GM18861 (cell line): ENCODE data around the gene CSTB.
"Not testable (repeated sequence)": the region's sequence is repeated elsewhere in the genome, so short reads cannot be mapped to it uniquely, and the experiment has no call there.

Experiments used
- ATAC-seq: cut with Tn5 transposase; IDR thresholded peaks from one replicate; pipeline ENCODE4 v1.9.1; 2021; ENCODE audit not compliant: unreplicated experiment

Gene CSTB, protein sequence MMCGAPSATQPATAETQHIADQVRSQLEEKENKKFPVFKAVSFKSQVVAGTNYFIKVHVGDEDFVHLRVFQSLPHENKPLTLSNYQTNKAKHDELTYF

DNA sequence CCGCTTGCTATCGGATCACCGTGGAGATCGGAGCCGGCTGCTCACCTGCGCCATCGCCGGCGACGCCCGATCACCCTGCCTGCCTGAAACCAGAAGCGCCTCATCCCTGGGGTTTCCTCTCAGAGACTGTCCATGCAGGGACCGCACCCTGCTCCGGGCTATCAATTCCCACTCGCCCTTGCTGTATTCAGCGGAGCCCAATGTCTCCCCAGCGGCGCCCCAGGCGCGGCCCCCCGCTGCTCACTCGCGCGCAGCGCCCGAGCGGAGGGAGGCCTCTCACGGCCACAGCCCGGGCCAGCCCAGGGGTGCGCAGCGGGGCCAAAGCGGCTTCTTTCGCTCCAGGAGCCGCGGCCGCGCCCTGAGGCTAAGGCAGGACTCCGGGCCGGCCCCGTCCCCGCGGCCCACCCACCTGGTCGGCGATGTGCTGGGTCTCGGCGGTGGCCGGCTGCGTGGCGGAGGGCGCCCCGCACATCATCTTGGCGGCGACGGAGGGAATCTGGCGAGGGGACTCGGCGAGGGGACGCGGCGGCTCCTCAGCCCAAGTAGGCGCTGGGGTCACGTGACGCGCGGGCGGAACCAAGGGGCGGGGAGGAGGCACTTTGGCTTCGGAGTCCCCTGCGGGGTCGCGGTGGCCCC is at the start of gene CSTB:
Gene CSTB (minus strand): TSS at position 514 of the 636 bp plus-strand sequence. CDS start 39 bp downstream, at position 475.
- ATAC-seq = peak; percentile 42

DNA sequence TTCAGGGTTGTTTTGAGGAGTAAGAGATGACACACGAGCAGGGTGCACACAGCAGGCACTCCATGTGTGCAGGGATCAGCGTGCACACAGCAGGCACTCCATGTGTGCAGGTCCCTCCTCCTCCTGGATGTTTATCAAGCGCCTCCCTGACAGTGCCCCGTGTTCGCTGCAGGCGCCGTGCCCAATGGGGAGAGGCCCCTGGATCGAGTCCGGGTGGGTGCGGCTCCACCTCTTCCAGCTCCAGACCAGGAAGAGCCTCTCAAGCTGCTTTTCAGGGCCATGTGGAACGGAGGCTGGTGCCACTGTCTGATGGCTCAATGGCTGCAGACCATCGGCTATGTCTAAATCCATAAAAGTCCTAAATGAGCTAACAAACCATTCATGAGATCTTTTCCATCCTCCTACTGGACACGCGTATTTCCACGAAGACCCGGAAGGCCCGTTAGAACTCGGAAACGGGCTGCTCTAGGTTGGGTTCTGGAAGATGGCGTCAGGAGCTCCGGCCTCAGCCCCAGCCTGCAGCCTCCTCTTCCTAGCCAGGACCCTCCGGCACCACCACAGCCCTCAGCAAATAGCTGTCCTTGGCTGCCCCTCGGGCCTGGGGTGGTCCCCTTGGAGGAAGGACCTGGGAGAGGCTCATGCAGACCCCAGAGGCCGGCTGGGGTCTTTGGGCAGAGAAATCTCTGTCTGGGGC is 49.3 kb upstream of the CSTB start:
- no peak for ATAC-seq

DNA sequence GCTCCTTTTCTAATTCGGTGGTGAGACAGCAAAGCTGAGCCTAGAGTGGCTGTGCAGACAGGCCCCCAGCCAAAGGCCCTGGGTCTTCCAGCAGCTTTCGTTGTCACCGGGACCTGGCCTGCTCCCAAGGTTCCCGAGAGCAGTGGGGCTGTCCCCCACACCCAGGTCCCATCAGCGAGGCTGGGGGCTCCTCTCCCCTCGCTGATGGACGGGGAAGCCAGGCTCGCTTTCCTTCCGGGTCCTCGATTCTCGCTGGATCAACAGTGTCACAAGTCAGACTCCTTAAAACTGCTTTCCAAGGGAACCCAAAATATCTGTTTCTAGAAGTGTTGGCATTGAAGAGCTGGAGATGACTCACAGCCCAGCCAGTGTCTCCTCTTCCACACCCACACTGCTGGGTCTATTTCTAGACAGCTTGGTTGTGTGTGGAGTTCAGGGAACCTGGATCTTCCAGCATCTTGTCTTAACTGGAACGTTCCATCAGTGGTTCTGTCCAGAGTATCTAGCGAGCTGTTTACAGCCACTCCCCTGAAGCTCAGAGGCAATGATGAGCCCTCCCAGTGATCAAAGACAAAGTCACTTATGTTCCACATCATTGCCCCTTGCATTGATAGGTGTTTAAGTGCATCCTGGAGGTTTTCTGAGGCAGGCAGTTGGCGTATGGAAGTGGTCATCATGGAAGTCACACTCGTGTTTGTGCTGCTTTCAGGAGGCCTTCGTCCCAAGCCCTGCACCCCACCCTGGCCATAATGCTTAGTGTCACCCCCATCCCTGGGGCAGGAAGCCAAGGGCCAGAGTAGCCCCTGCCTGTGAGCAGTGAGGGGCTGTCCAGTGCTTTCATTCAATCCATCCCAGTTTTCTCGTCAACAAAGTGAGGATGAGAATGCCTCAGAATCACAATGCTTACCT is 48.5 kb upstream of the CSTB start:
- no peak for ATAC-seq

DNA sequence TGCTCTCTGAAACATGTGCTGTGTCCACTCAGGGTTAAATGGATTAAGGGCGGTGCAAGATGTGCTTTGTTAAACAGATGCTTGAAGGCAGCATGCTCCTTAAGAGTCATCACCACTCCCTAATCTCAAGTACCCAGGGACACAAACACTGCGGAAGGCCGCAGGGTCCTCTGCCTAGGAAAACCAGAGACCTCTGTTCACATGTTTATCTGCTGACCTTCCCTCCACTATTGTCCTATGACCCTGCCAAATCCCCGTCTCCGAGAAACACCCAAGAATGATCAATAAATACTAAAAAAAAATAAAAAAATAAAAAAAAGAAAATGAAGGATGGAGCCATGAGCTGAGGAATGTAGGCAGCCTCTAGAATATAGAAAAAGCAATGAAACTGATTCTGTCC is 46.6 kb upstream of the CSTB start:
- ATAC-seq = not testable (repeated sequence)

DNA sequence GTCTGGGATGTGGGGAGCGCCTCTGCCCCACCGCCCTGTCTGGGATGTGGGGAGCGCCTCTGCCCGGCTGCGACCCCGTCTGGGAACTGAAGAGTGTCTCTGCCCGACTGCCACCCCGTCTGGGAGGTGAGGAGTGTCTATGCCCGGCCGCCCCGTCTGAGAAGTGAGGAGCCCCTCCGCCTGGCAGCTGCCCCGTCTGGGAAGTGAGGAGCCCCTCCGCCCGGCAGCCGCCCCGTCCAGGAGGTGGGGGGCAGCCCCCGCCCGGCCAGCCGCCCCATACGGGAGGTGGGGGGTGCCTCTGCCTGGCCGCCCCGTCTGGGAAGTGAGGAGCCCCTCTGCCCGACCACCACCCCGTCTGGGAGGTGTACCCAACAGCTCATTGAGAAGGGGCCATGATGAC is 46.1 kb upstream of the CSTB start:
- not testable (repeated sequence) for ATAC-seq

DNA sequence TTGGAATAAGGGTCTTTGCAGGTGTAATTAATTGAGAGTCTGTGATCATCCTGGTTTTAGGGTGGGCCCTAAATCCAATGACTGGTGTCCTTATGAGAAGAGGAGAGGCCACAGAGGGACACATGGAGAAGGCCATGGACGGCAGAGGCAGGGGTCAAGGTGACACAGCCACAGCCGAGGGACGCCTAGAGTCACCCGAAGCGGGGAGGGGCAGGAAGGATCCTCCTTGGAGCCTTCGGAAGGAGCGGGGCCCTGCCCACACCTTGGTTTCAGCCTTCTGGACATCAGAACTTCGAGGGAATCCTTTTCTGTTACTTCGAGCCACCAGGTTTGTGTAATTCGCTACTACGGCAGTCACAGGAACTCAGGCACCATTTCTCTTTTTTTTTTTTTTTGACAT is 44.4 kb upstream of the CSTB start:
- no peak for ATAC-seq

DNA sequence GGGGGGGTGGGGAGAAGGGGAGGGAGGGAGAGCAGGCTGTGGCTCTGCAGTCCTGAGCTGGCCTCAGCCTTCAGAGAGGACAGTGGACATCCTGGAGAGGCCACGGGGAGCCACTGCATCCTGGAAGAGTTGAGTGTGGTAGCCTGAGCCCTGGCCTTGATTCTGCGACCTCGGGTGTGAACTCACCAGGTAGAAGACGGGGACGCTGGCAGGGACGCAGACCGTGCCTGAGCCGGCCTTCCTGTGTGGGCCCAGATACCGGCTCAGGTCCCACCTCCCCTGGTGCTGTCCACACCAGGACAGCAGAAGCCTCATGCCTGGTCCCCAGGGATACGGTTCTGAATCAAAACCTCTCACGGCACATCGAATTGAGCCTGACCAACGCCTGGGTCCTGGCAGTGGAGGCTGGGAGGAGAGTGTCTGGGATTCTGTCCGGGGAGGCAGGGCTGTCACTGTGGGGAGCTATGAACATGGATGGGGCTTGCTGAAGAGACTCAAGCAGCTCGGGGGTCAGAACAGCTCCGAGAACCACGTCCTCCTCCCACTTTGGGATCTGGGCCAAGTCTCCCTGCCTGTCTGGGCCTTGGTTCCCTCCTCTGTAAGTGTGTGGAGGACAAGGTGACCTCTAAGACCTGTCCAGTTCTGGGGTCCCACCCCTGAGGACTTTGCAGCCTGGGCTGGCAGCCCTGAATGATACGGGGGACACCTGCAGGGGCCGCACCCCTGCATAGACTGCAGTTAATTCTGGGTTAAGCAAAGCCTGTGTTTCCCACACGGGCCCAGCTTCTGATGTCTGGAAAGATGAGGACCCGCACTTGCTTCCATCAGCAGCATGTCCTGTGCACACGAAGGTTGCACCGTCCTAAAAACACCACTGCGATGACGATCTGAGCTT is 43.6 kb upstream of the CSTB start:
- no peak for ATAC-seq

DNA sequence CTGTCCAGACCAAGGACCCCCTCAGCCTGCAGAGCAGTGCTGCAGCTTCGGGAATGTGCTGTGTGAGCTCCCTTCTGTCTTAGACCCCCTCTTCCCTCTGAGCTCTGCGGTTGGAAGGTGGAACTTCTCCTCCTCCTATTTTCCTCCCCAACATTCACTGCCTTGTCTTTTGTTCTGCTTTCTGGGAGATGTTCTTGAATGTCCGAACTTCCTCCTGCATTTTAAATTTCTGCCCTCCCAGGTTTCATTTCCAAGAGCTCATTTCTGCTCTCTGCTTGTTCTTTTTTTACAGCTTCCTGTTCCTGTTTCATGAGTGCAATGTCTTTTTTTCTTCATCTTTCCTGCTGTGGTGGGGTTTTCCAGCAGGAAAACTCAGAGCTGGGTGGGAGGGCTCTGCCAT is 42.6 kb upstream of the CSTB start:
- no peak for ATAC-seq

DNA sequence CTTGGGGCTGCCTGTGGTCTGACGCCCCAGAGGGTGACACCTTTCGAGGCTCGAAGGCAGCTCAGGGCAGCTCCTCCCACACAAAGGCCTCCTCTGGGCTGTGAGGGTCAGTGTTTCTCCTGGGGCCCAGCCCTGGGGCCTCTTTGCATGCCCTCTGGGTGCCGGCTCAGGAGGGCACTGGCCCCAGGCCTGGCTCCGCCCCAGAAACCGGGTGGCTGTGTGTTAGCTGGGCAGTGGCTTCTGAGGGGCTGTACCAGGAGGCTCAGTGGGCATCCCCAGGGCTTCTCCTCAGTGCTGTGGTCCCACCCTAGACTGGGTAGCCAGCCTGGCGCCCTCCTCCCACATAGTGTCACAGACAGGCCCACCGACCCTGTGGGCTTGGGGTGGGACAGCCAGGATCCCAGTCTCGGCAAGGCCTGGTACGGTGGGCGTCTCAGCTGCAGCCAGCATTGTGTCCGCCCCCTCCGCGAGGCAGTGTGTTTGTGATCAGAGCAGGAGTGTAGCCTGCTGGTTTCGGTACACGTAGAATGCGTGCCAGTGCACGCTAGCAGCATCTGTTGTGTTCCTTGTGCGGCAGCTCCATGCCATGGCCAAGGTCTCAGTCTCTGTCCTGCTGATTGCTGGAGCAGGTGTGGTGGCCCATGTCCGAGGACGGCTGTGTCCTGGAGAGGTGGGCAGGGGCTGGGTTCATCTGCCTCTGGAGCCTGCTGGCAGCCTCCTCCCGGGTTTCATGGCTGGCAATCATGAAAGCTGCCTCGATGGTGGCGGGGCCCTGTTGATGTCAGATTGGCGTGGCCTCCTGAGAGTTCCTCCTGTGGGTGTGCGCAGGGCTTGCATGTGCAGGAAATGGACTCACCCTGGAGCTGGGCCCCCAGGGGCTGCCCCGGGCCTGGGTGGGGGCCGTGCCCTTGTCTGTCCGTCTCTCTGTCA is 41.3 kb upstream of the CSTB start:
- no peak for ATAC-seq

DNA sequence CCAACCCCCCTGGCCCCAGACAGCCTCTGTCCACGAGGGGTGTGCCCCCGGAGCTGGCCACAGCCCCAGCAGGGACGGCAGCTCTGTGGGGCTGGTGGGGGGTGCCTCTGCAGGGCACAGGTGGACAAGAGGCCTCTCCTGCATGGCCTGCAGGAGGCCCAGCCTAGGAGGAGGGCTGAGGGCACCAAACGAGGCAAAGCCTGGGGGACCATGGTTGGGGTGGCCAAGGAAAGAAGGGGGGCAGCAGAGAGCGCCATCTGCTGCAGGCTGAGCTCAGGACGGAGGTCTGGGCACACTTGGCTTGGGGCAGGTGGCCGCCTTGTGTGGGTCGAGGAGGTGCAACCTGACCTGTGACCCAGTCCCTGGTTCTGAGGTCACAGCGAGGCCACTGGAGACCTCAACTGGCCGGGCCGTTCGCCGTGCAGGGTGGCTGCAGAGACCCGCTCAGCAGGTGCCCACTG is 40.5 kb upstream of the CSTB start:
- no peak for ATAC-seq

DNA sequence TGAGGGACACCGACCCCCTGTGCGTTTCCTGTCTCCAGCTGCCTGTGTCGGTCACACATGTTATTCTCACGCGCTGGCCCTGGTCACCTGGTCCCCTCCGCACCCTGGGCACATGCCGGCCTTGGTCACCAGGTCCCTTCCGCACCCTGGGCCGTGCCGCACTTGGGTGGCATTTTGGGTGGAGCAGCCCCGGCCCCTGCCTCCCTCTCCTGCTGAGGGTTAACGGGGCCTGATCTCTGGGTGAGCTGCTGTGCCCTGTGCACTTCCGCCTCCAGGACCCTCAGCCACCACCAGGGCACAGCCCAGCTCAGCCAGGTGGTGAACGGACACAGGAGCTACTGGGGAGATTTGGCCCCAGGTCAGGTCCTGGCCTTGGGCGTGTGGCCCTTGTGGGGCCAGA is 39.9 kb upstream of the CSTB start:
- ATAC-seq = no peak

DNA sequence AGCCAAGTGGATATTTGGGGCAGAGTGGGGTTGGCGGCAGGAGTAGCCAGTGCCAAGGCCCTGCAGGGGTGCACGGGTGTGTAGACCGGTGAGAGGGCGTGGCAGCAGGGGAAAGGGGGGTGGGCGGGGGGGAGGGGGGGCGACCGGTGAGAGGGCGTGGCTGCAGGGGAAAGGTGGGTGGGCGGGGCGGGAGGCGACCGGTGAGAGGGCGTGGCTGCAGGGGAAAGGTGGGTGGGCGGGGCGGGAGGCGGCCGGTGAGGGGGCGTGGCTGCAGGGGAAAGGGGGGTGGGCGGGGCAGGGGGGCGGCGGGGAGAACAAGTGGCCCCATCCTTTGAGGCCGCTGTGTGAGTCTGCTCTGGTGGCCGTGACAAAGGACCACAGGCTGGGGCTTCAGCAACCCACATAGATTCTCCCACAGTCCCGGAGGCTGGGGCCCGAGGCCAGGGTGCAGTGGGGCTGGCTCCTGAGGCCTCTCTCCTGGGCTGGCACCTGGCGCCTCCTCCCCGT is 39.1 kb upstream of the CSTB start:
- no peak for ATAC-seq

DNA sequence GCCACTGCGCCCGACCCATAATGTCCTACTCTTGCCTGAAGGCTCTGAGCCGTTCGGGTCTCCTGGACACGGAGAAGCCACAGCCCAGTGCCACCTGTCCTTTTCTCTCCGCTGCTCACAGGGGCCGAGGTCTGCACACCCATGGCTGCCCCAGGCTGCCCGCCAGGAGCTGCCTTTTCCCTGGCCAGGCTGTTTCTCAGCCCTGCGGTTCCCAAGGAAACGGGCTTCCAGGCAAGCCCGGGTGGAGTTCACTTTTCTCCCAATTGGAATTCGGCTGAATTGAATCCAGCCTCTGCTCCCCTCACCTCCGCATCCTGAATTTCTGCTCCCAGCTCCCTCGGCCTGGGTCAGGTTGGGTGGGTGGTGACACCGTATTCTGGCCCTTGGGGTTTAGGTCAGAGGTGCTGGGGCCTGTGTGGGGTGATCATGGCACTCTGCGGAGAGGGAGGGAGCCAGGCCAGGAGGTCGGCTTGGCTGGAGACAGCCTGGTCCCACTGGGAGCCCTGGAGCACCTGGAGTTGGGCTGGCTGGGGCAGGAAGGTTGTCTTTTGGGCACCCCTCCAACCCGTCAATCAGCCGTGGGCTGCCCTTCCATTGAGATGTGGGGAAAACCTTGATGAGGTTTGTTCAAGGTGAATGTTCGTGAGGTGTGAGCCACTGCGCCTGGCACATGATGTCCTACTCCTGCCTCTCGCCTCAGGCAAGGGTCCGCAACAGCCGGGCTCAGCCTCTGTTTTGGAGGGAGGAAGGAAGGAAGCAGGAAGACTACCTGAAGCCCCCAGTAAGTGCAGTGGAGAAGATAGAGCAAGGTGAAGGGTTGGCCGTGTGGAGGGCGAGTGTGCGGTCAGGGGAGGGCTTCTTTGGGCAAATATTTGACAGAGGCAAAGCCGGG is 38.4 kb upstream of the CSTB start:
- no peak for ATAC-seq

DNA sequence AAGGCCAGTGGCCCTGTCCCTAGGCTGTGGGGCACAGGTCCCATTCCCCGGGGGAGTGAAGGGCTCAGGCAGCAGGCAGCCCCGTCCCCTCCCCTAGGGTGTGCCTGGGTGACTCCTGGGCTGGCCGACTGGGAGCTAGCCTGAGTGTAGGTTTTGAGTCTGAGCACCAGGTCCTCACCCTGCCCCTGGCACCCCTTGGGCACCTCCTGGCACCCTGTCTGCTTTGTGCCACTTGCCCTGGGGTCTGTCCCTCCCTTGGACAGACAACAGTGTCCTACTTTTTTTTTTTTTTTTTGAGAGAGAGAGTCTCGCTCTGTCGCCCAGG is 37.5 kb upstream of the CSTB start:
- no peak for ATAC-seq

DNA sequence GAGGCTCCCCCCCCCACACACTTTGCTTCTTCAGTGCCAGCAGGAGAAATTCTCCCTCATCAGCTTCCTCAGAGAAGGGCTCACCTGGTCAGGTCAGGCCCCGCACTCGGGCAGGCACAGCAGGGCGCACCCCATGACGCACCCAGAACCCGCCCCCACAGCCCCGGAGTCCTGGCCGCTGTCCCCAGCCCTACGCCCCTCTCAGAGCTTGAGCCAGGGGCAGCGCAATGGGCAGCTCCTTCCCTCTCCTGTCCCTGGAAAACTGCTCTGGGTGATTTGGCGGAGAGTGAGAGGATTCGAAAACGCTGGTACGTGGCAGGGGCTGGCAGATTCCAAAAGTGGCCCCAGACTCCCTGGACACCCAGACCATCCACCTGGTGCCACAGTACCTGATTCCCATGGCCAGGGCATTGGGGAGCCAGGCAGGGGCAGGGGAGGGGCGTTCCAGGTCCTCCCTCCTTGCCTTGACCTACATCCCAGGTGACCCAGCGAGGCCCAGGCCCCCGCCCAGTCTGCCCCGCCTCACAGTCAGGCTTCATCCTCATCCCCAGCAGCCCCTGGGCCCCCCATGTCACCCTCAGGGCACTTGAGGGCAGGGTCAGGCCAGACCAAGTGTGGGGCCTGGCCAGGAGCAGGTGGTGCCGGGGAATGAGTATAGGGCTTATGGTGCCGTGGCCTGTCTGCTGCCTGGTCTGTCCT is 37.0 kb upstream of the CSTB start:
- no peak for ATAC-seq

DNA sequence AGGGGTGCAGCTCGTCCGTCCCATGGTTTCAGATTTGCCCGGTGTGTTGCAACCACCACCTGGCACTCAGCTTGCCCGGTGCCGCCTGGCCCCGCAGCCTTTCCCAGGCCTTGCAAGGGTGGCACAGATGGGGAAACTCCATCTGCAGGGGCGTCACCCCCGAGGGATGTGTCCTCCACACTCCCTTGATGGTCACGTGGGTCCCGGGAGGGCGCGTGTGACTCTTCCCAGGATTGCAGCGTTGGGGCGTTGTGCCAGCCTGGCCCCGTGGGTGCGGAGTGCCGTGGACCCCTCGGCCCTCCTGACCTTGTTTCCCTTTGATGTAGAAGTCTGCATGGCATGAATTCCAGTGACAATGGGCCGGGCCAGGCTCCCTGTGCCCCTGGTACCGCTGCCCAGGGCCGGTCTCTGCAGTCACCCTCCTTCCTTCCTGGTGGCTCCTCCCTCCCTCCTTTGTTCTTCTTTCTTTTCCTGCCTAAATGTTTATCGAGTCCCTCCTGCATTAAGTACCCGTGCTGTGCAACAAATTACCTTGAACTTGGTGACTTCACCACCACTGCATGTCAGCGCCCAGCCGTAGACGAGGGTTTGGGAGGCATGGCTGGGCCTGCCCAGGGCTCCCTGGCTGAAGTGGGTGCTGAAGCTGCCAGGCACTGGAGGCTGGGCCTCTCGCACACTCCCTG is 36.2 kb upstream of the CSTB start:
- ATAC-seq = no peak
